Measurements from ENCODE around the gene ZDHHC14.

- TF ChIP-seq, protein P1, sequence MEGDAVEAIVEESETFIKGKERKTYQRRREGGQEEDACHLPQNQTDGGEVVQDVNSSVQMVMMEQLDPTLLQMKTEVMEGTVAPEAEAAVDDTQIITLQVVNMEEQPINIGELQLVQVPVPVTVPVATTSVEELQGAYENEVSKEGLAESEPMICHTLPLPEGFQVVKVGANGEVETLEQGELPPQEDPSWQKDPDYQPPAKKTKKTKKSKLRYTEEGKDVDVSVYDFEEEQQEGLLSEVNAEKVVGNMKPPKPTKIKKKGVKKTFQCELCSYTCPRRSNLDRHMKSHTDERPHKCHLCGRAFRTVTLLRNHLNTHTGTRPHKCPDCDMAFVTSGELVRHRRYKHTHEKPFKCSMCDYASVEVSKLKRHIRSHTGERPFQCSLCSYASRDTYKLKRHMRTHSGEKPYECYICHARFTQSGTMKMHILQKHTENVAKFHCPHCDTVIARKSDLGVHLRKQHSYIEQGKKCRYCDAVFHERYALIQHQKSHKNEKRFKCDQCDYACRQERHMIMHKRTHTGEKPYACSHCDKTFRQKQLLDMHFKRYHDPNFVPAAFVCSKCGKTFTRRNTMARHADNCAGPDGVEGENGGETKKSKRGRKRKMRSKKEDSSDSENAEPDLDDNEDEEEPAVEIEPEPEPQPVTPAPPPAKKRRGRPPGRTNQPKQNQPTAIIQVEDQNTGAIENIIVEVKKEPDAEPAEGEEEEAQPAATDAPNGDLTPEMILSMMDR (IDR thresholded peaks at IDR 0.05; ENCODE audit: low read depth, low read length), result no peak
- TF ChIP-seq POLR2A (IDR thresholded peaks at IDR 0.05; ENCODE audit: extremely low read depth, insufficient read length), result no peak
- TF ChIP-seq, protein P2, sequence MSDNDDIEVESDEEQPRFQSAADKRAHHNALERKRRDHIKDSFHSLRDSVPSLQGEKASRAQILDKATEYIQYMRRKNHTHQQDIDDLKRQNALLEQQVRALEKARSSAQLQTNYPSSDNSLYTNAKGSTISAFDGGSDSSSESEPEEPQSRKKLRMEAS (IDR thresholded peaks at IDR 0.05; ENCODE audit: low read depth, low read length), result no peak
Measured at GRCh38 chr6:157668713-157669112, 287.7 kb downstream of the ZDHHC14 start.

Measured in NB4 (cell line).